GM18867 (cell line): ENCODE data around the gene ALOX12B.
A peak's percentile ranks its signal among the peaks of the same experiment; 100 is the strongest.
"Not testable (repeated sequence)": the region's sequence is repeated elsewhere in the genome, so short reads cannot be mapped to it uniquely, and the experiment has no call there.

Source experiments
- ATAC-seq: cut with Tn5 transposase; IDR thresholded peaks from one replicate; pipeline ENCODE4 v1.9.1; 2021; ENCODE audit warnings: mild to moderate bottlenecking, moderate library complexity; ENCODE audit not compliant: unreplicated experiment

The ALOX12B gene

GRCh38 chr17:8119581-8120519 lies 32.3 kb upstream of the ALOX12B start:
- peak; percentile 30 for ATAC-seq

- peak; percentile 41 for ATAC-seq
Observed at GRCh38 chr17:8118769-8119580, 31.5 kb upstream of the ALOX12B start.

- no peak for ATAC-seq
Observed at GRCh38 chr17:8117980-8118768, 30.7 kb upstream of the ALOX12B start, which contains the start of gene ALOXE3. Gene ALOXE3 (minus strand): TSS chr17:8118514. CDS start chr17:8117990, 524 bp downstream.

GRCh38 chr17:8117367-8117979 lies 30.0 kb upstream of the ALOX12B start:
- ATAC-seq = no peak

GRCh38 chr17:8116776-8117175 lies 29.3 kb upstream of the ALOX12B start:
- ATAC-seq = no peak

GRCh38 chr17:8110907-8111306 lies 23.4 kb upstream of the ALOX12B start:
- ATAC-seq = no peak

GRCh38 chr17:8110456-8110804 lies 22.9 kb upstream of the ALOX12B start:
- no peak for ATAC-seq

GRCh38 chr17:8109661-8110455 lies 22.3 kb upstream of the ALOX12B start:
- ATAC-seq = peak; percentile 58

- no peak for ATAC-seq
Observed at GRCh38 chr17:8108972-8109660, 21.6 kb upstream of the ALOX12B start.

GRCh38 chr17:8106980-8107379 lies 19.5 kb upstream of the ALOX12B start:
- not testable (repeated sequence) for ATAC-seq

GRCh38 chr17:8105957-8106398 lies 18.5 kb upstream of the ALOX12B start:
- ATAC-seq = no peak

- ATAC-seq = no peak
Observed at GRCh38 chr17:8104911-8105310, 17.4 kb upstream of the ALOX12B start.

GRCh38 chr17:8103549-8103948 lies 16.0 kb upstream of the ALOX12B start:
- no peak for ATAC-seq

- no peak for ATAC-seq
Observed at GRCh38 chr17:8101721-8102120, 14.2 kb upstream of the ALOX12B start.

- no peak for ATAC-seq
Observed at GRCh38 chr17:8100763-8101162, 13.2 kb upstream of the ALOX12B start.

GRCh38 chr17:8100111-8100510 lies 12.6 kb upstream of the ALOX12B start:
- ATAC-seq = no peak

GRCh38 chr17:8096541-8096940 lies 9.0 kb upstream of the ALOX12B start:
- no peak for ATAC-seq

GRCh38 chr17:8095361-8095760 lies 7.8 kb upstream of the ALOX12B start:
- no peak for ATAC-seq

- ATAC-seq = no peak
Observed at GRCh38 chr17:8091033-8091687, 3.6 kb upstream of the ALOX12B start.
